H9 (cell line): ENCODE data around the gene NUDT16L1. TPM values are rescaled to one million over a fixed set of nuclear protein-coding genes. Genes with fewer than 3 reads are reported as not detected.
A peak's percentile ranks its signal among the peaks of the same experiment; 100 is the strongest.

Experiments used
- DNase-seq: peaks from one replicate; pipeline ENCODE4 v3.0.0-alpha.2; 2017
- H2AFZ ChIP-seq: one replicate; pipeline ENCODE4 v1.6.1; 2013; ENCODE audit warnings: mild to moderate bottlenecking, low read length, control low read depth, moderate library complexity
- H2AK5ac ChIP-seq: 2 replicates; pipeline ENCODE4 v1.6.1; 2013; ENCODE audit warnings: low read length, control low read depth, mixed read lengths; ENCODE audit not compliant: insufficient read length
- H2BK120ac ChIP-seq: one replicate; pipeline ENCODE4 v1.6.1; 2013; ENCODE audit warnings: low read depth, mild to moderate bottlenecking, low read length, control low read depth, inconsistent platforms; ENCODE audit not compliant: poor library complexity, severe bottlenecking
- H2BK12ac ChIP-seq: 2 replicates; pipeline ENCODE4 v1.6.1; 2013; ENCODE audit warnings: low read length, control low read depth, mixed read lengths, low read depth; ENCODE audit not compliant: insufficient read length
- H2BK15ac ChIP-seq: 2 replicates; pipeline ENCODE4 v1.6.1; 2013; ENCODE audit warnings: low read depth, low read length, control low read depth
- H2BK20ac ChIP-seq: one replicate; pipeline ENCODE4 v1.6.1; 2013; ENCODE audit warnings: low read depth, mild to moderate bottlenecking, low read length, control low read depth, inconsistent platforms; ENCODE audit not compliant: poor library complexity, severe bottlenecking
- H2BK5ac ChIP-seq: 2 replicates; pipeline ENCODE4 v1.6.1; 2013; ENCODE audit warnings: low read length, control low read depth, mixed read lengths; ENCODE audit not compliant: insufficient read length
- H3K14ac ChIP-seq: 2 replicates; pipeline ENCODE4 v1.6.1; 2013; ENCODE audit warnings: low read length, control low read depth; ENCODE audit not compliant: insufficient read depth
- H3K18ac ChIP-seq: 2 replicates; pipeline ENCODE4 v1.6.1; 2013; ENCODE audit warnings: low read depth, mild to moderate bottlenecking, mixed read lengths, low read length, control low read depth; ENCODE audit not compliant: insufficient read length
- H3K23ac ChIP-seq: 2 replicates; pipeline ENCODE4 v1.6.1; 2013; ENCODE audit warnings: low read length, control low read depth, mixed read lengths, low read depth; ENCODE audit not compliant: insufficient read length
- H3K23me2 ChIP-seq: 2 replicates; pipeline ENCODE4 v1.6.1; 2013; ENCODE audit warnings: low read depth, mild to moderate bottlenecking, mixed read lengths, low read length, control low read depth; ENCODE audit not compliant: insufficient read length, poor library complexity, severe bottlenecking
- H3K27ac ChIP-seq: 2 replicates; pipeline ENCODE4 v1.5.1; 2013; ENCODE audit warnings: low read length, control low read depth, mixed read lengths, low read depth; ENCODE audit not compliant: insufficient read length
- H3K27me3 ChIP-seq: 2 replicates; pipeline ENCODE4 v1.6.1; 2013; ENCODE audit warnings: low read length, control low read depth, inconsistent platforms; ENCODE audit not compliant: insufficient read depth
- H3K4ac ChIP-seq: 2 replicates; pipeline ENCODE4 v1.6.1; 2013; ENCODE audit warnings: low read depth, mild to moderate bottlenecking, control low read depth, inconsistent platforms, low read length, moderate library complexity
- H3K4me1 ChIP-seq: 2 replicates; pipeline ENCODE4 v1.6.1; 2013; ENCODE audit warnings: low read length, control low read depth, inconsistent platforms; ENCODE audit not compliant: insufficient read depth
- H3K4me2 ChIP-seq: 2 replicates; pipeline ENCODE4 v1.6.1; 2013; ENCODE audit warnings: low read length, control low read depth, mixed read lengths; ENCODE audit not compliant: insufficient read length, insufficient read depth
- H3K56ac ChIP-seq: 2 replicates; pipeline ENCODE4 v1.6.1; 2013; ENCODE audit warnings: low read depth, mild to moderate bottlenecking, mixed read lengths, low read length, control low read depth; ENCODE audit not compliant: insufficient read length
- H3K79me1 ChIP-seq: 2 replicates; pipeline ENCODE4 v1.6.1; 2013; ENCODE audit warnings: low read depth, mild to moderate bottlenecking, moderate library complexity, low read length, control low read depth, inconsistent platforms; ENCODE audit not compliant: insufficient read depth, poor library complexity, severe bottlenecking
- H3K79me2 ChIP-seq: 2 replicates; pipeline ENCODE4 v1.6.1; 2013; ENCODE audit warnings: low read length, control low read depth, inconsistent platforms; ENCODE audit not compliant: insufficient read depth
- H3K9ac ChIP-seq: 2 replicates; pipeline ENCODE4 v1.6.1; 2013; ENCODE audit warnings: low read length, control low read depth, mixed read lengths; ENCODE audit not compliant: insufficient read length; ENCODE audit errors: extremely low read depth
- H3K9me3 ChIP-seq: one replicate; pipeline ENCODE4 v1.6.1; 2013; ENCODE audit warnings: low read depth, low read length, inconsistent platforms; ENCODE audit not compliant: control insufficient read depth
- H3T11ph ChIP-seq: one replicate; pipeline ENCODE4 v1.6.1; 2013; ENCODE audit warnings: mild to moderate bottlenecking, low read length, control low read depth, inconsistent platforms
- H4K20me1 ChIP-seq: one replicate; pipeline ENCODE4 v1.6.1; 2013; ENCODE audit not compliant: control insufficient read depth, insufficient read length, insufficient read depth
- H4K5ac ChIP-seq: 2 replicates; pipeline ENCODE4 v1.6.1; 2013; ENCODE audit warnings: low read depth, mild to moderate bottlenecking, mixed read lengths, low read length, control low read depth; ENCODE audit not compliant: insufficient read length
- H4K8ac ChIP-seq: replicated peaks from 2 replicates; pipeline ENCODE4 v1.6.1; 2013; ENCODE audit warnings: low read length, control low read depth, mixed read lengths, low read depth; ENCODE audit not compliant: insufficient read length
- H4K91ac ChIP-seq: 2 replicates; pipeline ENCODE4 v1.6.1; 2013; ENCODE audit warnings: low read depth, mild to moderate bottlenecking, moderate library complexity, mixed read lengths, low read length, control low read depth; ENCODE audit not compliant: insufficient read length
- H3K27ac Mint-ChIP-seq, 3 experiments: 2 replicates in 2 of 3; 3 replicates in 1 of 3; pipeline ENCODE4 v1.8.0; 2020 to 2021; ENCODE audit warnings: mixed read lengths in 3 of 3, mild to moderate bottlenecking in 1 of 3, moderate library complexity in 1 of 3
- H3K27me3 Mint-ChIP-seq: 2 replicates; pipeline ENCODE4 v1.8.0; 2021; ENCODE audit warnings: low read depth, mild to moderate bottlenecking, moderate library complexity, mixed read lengths
- H3K36me3 Mint-ChIP-seq, 3 experiments: 2 replicates in 2 of 3; 3 replicates in 1 of 3; pipeline ENCODE4 v1.8.0; 2020 to 2021; ENCODE audit warnings: low read depth in 3 of 3, mixed read lengths in 3 of 3; ENCODE audit not compliant: insufficient read depth in 1 of 3
- H3K4me1 Mint-ChIP-seq, 2 experiments: 2 replicates each; pipeline ENCODE4 v1.8.0; 2020; ENCODE audit warnings: mixed read lengths in 2 of 2
- H3K4me3 Mint-ChIP-seq, 2 experiments: 2 replicates in 1 of 2; 3 replicates in 1 of 2; pipeline ENCODE4 v1.8.0; 2020 to 2021; ENCODE audit warnings: mild to moderate bottlenecking in 2 of 2, mixed read lengths in 2 of 2, moderate library complexity in 1 of 2
- H3K9me3 Mint-ChIP-seq, 2 experiments: 2 replicates in 1 of 2; 3 replicates in 1 of 2; pipeline ENCODE4 v1.8.0; 2020; ENCODE audit warnings: mild to moderate bottlenecking in 2 of 2, mixed read lengths in 2 of 2, moderate library complexity in 1 of 2
- WGBS: extraction: QIAGEN DNeasy Blood & Tissue Kit; methylation state at CpG from one replicate; pipeline ENCODE4 v1.1.7; 2013; ENCODE audit warnings: missing lambda C conversion rate, low lambda C conversion rate, mixed read lengths; ENCODE audit not compliant: insufficient read length; ENCODE audit errors: extremely low coverage; 5-methylcytosine and 5-hydroxymethylcytosine counted together
- total RNA-seq: library from RNA; stranded (reverse); gene quantifications from 2 replicates; pipeline ENCODE4 v1.2.1, GENCODE V29; 2021
- TF ChIP-seq, protein P1 (sequence below): fragments of 200-600 bp; sonication (generic); conservative IDR thresholded peaks from 3 replicates; pipeline ENCODE4 v1.8.0; 2021; ENCODE audit warnings: antibody characterized with exemption, mild to moderate bottlenecking

The NUDT16L1 gene
- total RNA-seq, 1 experiment from 2014 or later, result 49.4 TPM

GRCh38 chr16:4647644-4647980 lies 45.8 kb upstream of the NUDT16L1 start:
- no peak overlapping the region for H3K23ac ChIP-seq
- TF ChIP-seq, protein P1, sequence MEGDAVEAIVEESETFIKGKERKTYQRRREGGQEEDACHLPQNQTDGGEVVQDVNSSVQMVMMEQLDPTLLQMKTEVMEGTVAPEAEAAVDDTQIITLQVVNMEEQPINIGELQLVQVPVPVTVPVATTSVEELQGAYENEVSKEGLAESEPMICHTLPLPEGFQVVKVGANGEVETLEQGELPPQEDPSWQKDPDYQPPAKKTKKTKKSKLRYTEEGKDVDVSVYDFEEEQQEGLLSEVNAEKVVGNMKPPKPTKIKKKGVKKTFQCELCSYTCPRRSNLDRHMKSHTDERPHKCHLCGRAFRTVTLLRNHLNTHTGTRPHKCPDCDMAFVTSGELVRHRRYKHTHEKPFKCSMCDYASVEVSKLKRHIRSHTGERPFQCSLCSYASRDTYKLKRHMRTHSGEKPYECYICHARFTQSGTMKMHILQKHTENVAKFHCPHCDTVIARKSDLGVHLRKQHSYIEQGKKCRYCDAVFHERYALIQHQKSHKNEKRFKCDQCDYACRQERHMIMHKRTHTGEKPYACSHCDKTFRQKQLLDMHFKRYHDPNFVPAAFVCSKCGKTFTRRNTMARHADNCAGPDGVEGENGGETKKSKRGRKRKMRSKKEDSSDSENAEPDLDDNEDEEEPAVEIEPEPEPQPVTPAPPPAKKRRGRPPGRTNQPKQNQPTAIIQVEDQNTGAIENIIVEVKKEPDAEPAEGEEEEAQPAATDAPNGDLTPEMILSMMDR, result no peak
- WGBS, result no CpG with 5 or more reads among the region's 8 CpGs
- H3K9ac ChIP-seq, result no peak overlapping the region
- H2BK15ac ChIP-seq, result no peak overlapping the region
- no peak for DNase-seq
- H3K4me2 ChIP-seq, result no peak overlapping the region
- H3K36me3 Mint-ChIP-seq, result peaks cover 14 to 31% (median 19%) of the 10 kb centered on the region in 3 experiments; a peak in 6 of 7 replicates
- H2BK120ac ChIP-seq, result no peak overlapping the region
- no peak overlapping the region for H4K8ac ChIP-seq
- no peak overlapping the region for H3K14ac ChIP-seq
- H3K4me1 Mint-ChIP-seq, result no peaks in the 10 kb centered on the region
- no peaks in the 10 kb centered on the region for H4K20me1 ChIP-seq
- H3K4me3 Mint-ChIP-seq, result no peak overlapping the region
- H3K27ac ChIP-seq, result no peak overlapping the region
- peak overlapping the region in 2 of 3 experiments; percentile 9 to 53; a peak in 1 of 7 replicates for H3K27ac Mint-ChIP-seq
- no peaks in the 10 kb centered on the region; a peak in 2 of 5 replicates for H3K9me3 Mint-ChIP-seq
- no peaks in the 10 kb centered on the region for H3K9me3 ChIP-seq
- no peak overlapping the region for H2AK5ac ChIP-seq
- H2BK12ac ChIP-seq, result no peak overlapping the region
- no peak overlapping the region for H2BK5ac ChIP-seq
- no peak overlapping the region for H3K4ac ChIP-seq
- no peak overlapping the region for H4K5ac ChIP-seq
- no peak overlapping the region for H2BK20ac ChIP-seq
- no peak overlapping the region for H4K91ac ChIP-seq
- no peaks in the 10 kb centered on the region for H3K23me2 ChIP-seq
- no peaks in the 10 kb centered on the region for H3K4me1 ChIP-seq
- no peaks in the 10 kb centered on the region; the same call in 1 of the 2 replicates for H3K79me2 ChIP-seq
- H2AFZ ChIP-seq, result no peak overlapping the region
- no peak overlapping the region for H3K56ac ChIP-seq
- H3K27me3 ChIP-seq, result no peaks in the 10 kb centered on the region
- H3K27me3 Mint-ChIP-seq, result no peaks in the 10 kb centered on the region
- H3T11ph ChIP-seq, result no peak overlapping the region
- no peak overlapping the region for H3K18ac ChIP-seq
- H3K79me1 ChIP-seq, result no peaks in the 10 kb centered on the region
